GM19025 (cell line): ENCODE data around the gene TNFSF15.
A peak's percentile ranks its signal among the peaks of the same experiment; 100 is the strongest.

Source experiments
- ATAC-seq: cut with Tn5 transposase; IDR thresholded peaks from one replicate; pipeline ENCODE4 v1.9.1; 2021; ENCODE audit warnings: mild to moderate bottlenecking, low read depth, moderate library complexity; ENCODE audit not compliant: unreplicated experiment

The TNFSF15 gene

DNA sequence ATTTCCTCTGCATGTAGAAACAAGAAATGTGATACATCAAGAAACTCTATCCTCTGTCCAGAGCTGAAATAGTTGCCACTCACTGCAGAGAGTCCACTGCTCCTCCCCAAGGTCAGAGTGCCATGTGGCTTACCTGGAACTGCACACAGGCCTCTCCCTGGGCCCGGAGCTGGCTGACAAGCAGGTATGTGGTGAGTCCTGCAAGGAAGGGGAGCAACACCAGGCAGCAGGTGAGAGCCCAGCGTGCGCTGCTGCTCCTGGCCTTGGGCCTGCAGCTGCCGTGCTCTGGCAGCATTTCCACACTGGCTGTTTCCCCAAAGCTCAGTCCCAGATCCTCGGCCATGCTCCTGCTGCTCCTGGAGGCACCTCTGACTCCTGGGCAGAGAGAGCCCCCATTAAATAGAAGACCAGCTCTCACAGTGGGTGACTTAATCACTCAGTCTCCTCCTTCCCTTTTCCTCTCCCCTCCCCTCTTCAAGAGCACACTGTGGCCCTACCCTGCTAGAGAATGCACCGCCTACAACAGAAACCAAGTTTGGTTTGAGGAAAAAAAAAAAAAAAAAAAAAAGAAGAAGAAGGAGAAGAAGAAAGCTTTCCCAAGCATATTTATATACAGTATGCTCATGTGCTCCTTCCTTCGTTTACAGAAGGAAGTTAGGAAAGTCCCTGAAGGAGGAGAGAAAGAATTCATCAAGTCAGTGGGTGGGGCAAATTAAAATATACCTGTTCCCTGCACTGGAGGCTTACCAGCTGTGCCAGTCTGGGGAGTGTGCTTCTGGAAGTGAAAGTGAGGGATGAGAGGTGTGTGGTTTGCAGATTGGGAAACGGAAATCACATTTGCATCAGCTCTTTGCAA lies at the start of gene TNFSF15:
TSS of gene TNFSF15 (minus strand) at position 370 of the 856 bp plus-strand sequence. CDS start at position 343, 27 bp downstream.
- peak; percentile 81 for ATAC-seq

DNA sequence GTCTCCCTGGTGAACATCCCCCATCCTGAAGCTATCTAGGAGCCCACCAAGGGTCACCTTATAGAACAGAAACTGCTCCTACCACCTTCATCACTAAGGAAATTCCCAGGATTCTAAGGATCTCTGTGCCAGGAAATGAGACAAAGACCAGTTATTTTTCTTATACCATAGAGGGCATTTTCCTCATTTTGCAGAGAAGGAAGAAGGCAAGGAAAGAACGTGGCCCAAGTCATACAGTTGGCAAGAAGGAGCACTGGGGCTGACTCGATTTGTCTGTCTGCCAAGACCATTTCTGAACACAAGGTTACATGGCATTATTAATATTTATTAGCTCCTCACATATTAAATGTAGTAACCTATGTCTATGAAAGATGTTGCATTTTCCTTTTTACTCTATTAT lies 49.6 kb upstream of the TNFSF15 start:
- ATAC-seq, result no peak

DNA sequence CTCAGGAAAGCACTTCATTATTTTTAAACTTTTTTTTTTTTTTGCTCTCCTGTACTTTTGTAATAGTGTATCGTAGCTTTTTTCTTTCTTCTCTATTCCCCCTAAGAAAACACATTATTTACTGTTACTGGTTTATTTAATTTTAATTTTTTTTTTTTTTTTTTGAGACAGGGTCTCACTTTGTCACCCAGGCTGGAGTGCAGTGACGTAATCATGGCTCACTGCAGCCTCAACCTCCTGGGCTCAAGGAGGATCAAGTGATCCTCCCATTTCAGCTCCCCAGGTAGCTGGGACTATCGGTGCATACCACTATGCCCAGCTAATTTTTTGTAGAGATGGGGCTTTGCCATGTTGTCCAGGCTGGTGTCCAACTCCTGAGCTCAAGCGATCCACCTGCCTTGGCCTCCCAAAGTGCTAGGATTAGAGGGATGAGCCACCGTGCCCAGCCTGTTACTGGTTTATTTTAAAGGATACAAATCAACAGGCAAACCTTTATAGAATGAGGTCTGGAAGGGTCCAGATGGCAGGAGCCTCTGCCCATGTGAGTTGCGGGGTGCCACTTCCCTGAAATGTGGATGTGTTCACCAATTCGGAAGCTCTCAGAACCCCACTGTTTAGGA lies 49.0 kb upstream of the TNFSF15 start:
- no peak for ATAC-seq

DNA sequence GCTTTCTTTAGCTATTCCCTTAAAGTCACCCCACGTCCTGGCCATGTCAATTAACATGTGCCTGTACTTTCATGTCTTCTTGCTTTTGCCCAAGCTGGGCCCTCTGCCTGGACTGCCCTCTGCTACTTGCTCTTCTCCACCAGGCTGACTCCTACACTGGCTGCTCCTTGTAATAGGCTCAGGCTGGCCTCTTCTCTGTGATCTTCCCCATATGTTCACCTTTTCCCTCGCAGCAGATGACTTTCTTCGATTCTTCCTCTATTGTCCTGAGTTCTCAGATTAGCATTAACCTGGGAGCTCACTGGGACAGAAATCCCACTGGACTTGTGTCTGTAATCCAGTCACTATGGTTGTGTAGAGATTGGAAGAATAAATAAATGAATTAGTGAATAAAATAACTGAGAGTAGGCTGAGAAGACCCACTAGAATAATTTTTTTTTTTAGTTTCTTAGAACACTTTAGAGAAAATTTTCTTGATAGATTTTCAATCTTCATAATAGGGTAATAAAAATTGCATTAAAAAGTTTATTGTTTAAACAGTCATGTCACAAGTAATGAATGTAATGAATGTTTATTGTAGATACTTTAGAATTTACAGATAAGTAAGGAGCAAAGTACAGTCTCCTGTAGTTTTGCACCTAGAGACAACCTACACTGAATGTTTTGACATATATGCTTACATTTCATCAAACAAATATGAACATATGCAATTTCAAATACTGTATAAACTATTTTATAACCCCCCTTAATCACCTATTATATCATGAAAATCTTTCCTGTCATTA lies 47.4 kb upstream of the TNFSF15 start:
- ATAC-seq, result no peak

DNA sequence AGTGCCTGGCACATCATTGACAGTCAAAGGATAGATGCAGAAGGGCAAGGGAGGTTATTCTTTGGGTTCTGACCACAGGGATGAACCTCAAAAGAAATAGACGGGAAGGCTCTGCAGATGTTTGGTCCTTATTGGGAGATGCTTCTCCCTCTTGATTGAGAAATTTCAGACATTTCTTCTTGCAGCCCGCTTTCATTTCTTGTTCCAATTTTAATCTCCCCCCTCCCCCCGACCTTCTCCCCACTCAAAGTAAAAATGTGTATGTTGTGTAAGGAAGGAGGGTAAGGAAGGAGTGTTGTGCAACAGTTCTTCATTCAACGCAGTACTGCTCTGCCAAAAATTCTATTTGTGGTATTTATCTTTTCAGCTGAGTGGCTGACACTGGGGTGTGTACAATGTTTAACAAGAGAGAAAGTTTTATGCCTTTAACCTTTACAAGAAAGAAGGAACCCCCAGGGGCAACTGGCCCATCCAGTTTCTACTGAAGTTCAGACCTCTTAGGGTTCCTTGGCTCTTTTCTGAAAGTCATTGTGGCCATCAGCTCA lies 46.3 kb upstream of the TNFSF15 start:
- ATAC-seq, result no peak

DNA sequence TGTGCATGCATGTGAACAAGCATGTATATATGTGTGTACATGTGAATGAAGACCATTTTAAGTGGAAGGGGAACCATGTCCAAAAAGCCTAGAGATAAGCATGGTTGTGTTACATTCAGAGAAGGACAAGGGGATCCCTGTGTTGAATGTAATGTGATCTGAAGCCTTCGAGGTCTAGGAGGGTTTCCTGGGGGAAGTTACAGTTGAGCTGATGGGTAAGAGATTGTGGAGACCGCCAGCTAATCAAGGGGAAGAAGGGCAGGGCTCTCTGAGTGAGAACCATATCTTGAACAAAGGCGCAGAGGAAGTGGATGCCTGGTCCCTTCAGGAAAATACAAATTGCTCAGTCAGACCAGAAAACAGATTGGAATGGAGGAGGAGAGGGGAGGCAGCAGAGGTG lies 45.5 kb upstream of the TNFSF15 start:
- ATAC-seq, result no peak

DNA sequence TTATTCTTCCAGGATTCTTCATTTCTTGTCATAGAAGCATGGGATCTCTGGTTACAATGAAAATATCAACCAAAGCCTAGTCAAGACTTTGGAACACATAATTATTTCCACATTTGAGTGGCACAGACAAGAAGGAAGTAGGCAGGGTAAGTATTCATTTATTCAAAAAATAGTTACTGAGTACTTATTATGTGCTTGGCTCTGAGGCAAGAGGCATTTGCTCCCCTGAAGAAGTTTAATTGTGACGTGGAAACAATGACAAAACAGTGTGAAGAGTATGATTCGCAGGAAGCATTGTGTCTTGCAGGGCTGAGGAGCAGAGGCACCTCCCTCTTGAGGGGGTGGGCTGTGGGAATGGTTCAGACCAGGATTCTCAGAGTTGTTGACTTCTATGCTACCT lies 45.0 kb upstream of the TNFSF15 start:
- no peak for ATAC-seq

DNA sequence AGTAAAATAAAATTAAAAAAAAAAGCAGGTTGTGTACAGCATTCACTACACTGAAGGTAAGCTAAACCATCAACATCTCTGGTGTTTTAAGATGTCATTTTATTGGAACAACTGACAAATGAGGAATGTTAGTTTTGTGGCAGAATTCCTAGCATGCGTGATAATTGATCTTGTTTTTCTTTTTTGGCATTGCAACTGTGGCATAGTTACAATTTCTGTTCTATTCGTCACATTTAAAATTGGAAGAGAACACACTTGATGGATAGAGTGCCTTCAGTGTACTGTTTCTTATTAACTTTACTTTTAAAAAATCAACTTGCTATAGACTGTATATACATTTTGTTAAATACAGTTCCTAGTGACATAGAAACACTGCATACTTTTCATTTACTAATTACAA lies 43.6 kb upstream of the TNFSF15 start:
- ATAC-seq, result no peak

DNA sequence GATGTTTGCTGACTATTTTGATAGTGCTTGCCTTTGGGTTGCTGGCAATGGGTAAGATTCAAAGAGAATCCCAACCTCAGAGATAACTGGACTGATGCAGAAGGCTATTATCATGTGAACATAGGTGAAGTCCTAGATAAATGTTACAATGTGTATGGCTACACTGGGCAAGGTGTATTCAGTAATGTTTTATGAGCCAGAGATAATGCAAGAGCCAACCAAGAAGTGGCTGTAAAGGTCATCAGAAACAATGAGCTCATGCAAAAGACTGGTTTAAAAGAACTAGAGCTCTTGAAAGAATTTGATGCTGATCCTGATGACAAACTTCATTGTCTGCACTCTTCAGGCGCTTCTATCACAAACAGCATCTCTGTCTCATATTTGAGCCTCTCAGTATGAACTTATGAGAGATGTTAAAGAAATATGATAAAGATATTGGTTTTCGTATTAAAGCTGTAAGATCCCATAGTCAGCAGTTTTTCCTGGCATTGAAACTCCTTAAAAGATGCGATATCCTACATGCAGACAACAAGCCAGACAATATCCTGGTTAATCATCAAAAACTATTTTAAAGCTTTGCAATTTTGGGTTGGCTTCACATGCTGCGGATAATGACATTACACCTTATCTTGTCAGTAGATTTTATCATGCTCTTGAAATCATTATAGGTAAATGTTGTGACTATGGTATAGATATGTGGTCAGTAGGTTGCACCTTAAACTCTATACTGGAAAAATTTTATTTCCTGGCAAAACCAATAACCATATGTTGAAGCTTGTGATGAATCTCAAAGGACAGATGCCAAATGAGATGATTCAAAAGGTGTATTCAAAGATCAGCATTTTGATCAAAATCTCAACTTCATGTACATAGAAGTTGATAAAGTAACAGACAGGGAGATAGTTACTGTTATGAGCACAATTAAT lies 41.9 kb upstream of the TNFSF15 start:
- ATAC-seq, result no peak

DNA sequence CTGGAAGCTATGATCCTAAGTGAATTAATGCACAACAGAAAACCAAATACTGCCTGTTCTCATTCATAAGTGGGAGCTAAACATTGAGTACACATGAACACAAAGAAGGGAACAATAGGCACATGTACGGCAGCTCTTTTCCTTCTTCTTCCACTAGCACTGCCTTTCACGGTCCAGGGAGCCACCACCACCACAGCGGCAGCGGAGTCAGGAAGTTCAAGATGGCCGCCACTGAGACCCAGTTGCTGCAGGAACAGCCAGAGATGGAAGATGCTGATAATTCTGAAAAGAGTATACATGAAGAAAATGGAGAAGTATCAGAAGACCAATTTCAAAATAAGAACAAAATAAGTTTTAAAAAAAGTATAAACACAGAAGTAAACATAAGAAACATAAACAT lies 39.5 kb upstream of the TNFSF15 start:
- ATAC-seq, result no peak

DNA sequence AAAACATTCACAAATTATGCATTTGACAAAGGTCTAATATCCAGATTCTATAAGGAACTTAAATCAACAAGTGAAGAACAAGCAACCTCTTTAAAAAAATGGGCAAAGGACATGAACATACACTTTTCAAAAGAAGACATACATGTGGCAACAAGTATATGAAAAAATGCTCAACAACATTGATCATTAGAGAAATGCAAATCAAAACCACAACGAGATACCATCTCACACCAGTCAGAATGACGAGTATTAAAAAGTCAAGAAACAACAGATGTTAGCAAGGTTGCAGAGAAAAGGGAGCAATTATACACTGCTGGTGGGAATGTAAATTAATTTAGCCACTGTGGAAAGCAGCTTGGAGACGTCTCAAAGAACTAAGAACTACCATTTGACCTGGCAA lies 38.9 kb upstream of the TNFSF15 start:
- no peak for ATAC-seq

DNA sequence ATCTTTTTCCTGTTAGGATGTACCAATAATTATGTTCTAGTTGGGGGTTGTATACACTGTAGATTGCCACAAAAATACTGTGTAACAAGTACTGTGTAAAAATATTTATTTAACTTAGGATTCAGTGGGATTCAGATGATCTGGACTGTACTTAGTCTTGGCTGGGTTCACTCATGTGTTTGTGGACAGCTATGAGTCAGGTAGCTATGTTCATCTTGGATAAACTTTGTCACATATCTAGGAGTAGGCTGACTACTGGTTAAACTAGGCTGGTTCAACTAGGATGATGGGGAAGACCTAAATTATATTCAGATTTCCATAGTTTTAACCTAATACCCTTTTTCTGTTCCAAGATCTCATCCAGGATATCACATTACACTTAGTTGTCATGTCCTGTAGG lies 32.1 kb upstream of the TNFSF15 start:
- ATAC-seq, result no peak

DNA sequence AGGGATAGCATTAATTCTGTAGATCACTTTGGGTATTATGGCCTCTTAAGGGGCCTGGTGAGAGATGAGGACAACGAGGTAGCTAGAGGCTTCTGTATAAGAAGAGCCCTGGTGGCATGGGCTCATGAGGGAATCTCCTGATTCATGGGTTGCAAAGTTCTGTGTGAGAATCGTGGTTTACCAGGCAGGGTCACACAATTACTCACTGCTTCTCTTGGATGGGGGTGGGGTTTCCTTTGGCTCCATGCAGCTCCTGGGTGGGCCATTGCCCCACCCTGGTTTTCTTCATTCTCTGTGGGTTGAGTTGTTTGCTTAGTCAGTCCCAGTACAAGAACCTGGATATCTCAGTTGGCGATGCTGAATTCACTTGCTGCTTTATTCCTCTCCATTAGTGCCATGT lies 30.9 kb upstream of the TNFSF15 start:
- ATAC-seq, result no peak

DNA sequence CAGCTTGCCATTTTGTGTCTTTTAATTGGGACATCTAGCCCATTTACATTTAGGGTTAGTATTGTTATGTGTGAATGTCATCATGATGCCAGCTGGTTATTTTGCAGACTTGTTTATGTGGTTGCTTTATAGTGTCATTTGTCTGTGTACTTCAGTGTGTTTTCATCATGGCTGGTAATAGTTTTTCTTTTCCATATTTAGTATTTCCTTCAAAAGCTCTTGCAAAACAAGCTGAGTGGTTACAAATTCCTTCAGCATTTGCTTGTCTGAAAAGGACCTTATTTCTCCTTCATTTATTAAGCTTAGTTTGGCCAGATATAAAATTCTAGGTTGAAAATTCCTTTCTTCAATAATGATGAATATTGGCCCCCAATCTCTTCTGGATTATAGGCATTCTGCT lies 28.5 kb upstream of the TNFSF15 start:
- no peak for ATAC-seq

DNA sequence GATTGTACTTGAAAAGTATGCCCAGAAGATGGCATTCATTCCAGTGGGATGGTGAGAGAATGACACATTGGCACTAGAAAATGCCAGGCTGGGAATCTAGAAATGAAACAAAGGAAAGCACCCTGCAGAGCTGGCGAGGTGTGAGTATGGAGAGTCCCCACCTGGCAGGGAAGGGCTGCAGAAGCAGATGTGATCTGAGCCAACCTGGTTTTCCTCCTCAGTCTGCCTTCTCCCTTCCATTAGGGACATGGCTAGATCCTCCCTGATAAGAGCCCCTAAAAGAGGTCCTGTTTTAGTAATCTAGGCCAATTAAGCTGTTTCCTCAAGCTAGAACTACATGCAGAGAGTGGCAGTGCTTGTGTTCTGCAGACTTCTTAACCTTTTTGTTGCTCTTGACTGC lies 24.7 kb upstream of the TNFSF15 start:
- no peak for ATAC-seq

DNA sequence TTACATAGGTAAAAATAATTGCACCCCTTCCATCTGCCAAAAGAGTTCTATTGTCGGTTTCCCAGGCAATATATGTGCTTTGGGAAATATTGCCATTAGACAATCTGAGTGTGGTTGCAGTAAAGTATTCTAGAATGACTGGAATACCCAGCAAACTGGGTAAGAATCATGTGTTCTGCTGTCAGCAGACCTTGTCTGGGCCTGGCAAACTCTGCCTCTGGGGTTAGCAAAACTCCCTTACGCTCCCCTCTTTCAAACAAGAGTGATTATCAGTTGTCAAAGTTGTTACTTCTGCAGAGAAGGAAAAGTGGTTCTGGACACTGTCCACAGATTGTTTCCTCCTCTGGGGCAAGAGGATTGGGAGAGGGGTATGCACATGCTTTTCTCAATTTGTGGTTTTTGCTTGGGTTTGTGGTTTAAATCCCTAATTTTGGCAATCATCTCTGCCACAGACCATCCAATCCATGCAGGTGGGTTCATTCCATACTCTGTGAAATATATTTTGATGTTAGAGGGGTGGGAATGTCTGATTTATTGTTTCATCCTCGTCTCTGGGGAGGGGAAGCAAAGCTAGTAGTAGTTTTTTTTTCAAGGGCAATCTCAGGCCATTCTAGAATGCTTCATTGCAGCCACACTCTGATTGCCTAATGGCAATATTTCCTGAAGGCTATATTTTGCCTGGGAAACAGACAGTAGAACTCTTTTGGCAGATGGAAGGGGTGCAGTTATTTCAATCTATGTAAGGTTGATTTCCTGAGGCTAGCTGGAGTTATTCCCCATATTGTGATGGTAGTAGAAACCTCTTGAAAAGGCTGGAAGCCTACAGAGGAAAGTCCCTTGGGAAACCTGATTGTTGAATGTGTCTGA lies 24.0 kb upstream of the TNFSF15 start:
- ATAC-seq, result no peak

DNA sequence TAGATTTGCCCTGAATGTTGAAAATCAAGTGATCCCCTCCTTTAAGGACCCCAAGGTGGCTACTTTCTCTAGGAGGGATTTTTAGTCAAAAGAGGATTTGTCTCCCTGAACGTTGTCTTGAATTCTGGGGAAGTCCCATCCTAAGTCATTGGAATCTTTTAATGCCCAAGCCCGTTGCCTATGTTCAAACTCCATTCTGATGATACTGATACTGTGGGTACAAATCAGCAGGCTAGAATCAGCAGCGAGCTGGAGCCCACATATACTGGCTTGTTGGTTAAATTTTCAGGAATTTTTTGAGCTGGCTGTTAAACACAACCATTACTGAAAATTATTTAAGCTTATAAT lies 22.4 kb upstream of the TNFSF15 start:
- no peak for ATAC-seq

DNA sequence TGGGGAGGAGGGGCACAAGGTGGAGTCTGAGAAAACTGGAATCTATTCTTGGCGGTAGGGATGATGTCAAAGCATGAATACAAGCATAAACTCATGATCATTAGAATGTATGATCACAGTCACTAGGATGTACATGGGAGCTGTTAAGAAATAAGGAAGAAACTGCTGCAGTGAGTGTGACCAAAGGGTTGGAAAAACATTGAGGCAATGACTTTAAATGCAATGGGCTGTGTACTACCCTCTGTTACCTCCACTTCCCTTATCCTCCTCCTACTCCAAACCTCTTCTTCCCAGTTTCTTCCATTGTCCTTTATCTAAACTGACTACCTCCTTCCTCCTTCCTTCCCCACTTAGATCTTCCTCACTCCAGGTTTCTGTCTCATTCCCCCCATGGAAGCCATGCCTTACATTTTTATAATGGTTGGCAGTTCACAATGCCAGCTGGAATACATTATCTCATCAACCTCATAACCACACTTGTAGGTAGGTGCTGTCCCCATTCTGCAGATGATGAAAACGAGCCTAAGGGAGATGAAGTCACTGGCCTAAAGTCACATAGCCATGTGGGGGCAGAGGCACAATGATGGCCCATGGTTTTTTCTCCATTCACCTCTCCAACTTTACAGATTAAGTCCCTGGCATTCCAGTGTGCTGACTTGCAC lies 21.9 kb upstream of the TNFSF15 start:
- ATAC-seq, result no peak

DNA sequence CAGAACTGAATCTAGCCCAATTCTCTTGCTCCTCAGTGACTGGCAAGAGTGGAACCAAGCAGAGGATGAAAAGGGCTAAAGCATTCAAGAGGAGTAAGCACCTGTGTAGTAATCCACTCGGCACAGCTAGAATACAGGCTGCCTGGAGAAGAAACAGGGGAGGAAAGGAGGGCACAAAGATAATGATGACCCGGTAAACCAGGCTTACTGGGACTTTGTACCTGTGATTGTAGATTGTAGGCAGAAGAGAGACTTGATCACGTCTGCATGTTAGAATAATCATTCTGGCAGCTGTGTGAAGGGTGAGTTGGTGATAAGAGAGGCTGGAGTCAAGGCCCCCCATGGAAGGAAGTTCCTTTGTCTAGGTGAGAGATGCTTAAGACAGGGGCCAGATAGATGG lies 20.6 kb upstream of the TNFSF15 start:
- no peak for ATAC-seq
